WTC11 (cell line): ENCODE results near the gene IL6R. TPM values are rescaled to one million over a fixed set of nuclear protein-coding genes. Genes with fewer than 3 reads are reported as not detected.

Source experiments
- ATAC-seq: fragments of 200-7000 bp; cut with Tn5 transposase; 2 replicates; pipeline ENCODE4 v1.10.0; 2021; ENCODE audit warnings: mild to moderate bottlenecking, moderate library complexity
- CTCF ChIA-PET: fragments of 300-600 bp; sonication (Branson Sonifier 250); formaldehyde crosslinking; loops from one replicate; lab custom pipeline; 2021; ENCODE audit warnings: antibody characterized with exemption; lab: Charles Lee
- POLR2A ChIA-PET: fragments of 350-600 bp; sonication (Branson Sonifier 250); formaldehyde crosslinking; loops from one replicate; lab custom pipeline; 2021; ENCODE audit warnings: antibody characterized with exemption; lab: Charles Lee
- DNase-seq: peaks from one replicate; pipeline ENCODE4 v3.0.0; 2021; ENCODE audit warnings: low spot score
- H3K27ac Mint-ChIP-seq: 2 replicates; pipeline ENCODE4 v1.8.0; 2021; ENCODE audit warnings: mixed read lengths
- H3K27me3 Mint-ChIP-seq: 2 replicates; pipeline ENCODE4 v1.8.0; 2021; ENCODE audit warnings: low read depth, mild to moderate bottlenecking, moderate library complexity, mixed read lengths
- H3K36me3 Mint-ChIP-seq: 2 replicates; pipeline ENCODE4 v1.8.0; 2021; ENCODE audit warnings: mixed read lengths
- H3K4me1 Mint-ChIP-seq: 2 replicates; pipeline ENCODE4 v1.8.0; 2022; ENCODE audit warnings: mixed read lengths
- H3K4me3 Mint-ChIP-seq: 2 replicates; pipeline ENCODE4 v1.8.0; 2021; ENCODE audit warnings: mild to moderate bottlenecking, moderate library complexity, mixed read lengths
- H3K9me3 Mint-ChIP-seq: 2 replicates; pipeline ENCODE4 v1.8.0; 2021; ENCODE audit warnings: mixed read lengths
- AR ChIP-seq: fragments of 250-450 bp; sonication (Bioruptor Pico); IDR thresholded peaks from 2 replicates; pipeline ENCODE4 v1.9.0; 2021; ENCODE audit warnings: mild to moderate bottlenecking
- CREB1 ChIP-seq: sonication (generic); formaldehyde crosslinking; IDR thresholded peaks from 2 replicates; pipeline ENCODE4 v1.8.0; 2023; ENCODE audit warnings: mild to moderate bottlenecking, missing genetic modification reagents
- GRHL2 ChIP-seq: fragments of 250-450 bp; sonication (Bioruptor Pico); IDR thresholded peaks from 2 replicates; pipeline ENCODE4 v1.8.0; 2022; ENCODE audit warnings: mild to moderate bottlenecking, moderate library complexity; ENCODE audit not compliant: insufficient replicate concordance, severe bottlenecking
- NR1H2 ChIP-seq: sonication (generic); formaldehyde crosslinking; IDR thresholded peaks from 2 replicates; pipeline ENCODE4 v1.9.0; 2021; ENCODE audit warnings: mild to moderate bottlenecking, moderate library complexity, missing genetic modification reagents
- NR2C2 ChIP-seq: sonication (generic); formaldehyde crosslinking; IDR thresholded peaks from 2 replicates; pipeline ENCODE4 v1.8.0; 2022; ENCODE audit warnings: mild to moderate bottlenecking, missing genetic modification reagents
- OVOL2 ChIP-seq: fragments of 250-450 bp; sonication (Bioruptor Pico); IDR thresholded peaks from 2 replicates; pipeline ENCODE4 v1.9.0; 2021; ENCODE audit warnings: mild to moderate bottlenecking, borderline replicate concordance
- PRRX2 ChIP-seq: fragments of 250-450 bp; sonication (Bioruptor Pico); IDR thresholded peaks from 2 replicates; pipeline ENCODE4 v1.8.0; 2021; ENCODE audit warnings: mild to moderate bottlenecking
- RELA ChIP-seq: sonication (generic); formaldehyde crosslinking; IDR thresholded peaks from 2 replicates; pipeline ENCODE4 v1.8.1; 2022; ENCODE audit warnings: missing genetic modification reagents, mild to moderate bottlenecking, borderline replicate concordance
- SMAD4 ChIP-seq: sonication (generic); formaldehyde crosslinking; IDR thresholded peaks from 2 replicates; pipeline ENCODE4 v1.8.0; 2022; ENCODE audit warnings: mild to moderate bottlenecking, missing genetic modification reagents
- SOX15 ChIP-seq: fragments of 250-450 bp; sonication (Bioruptor Pico); IDR thresholded peaks from 2 replicates; pipeline ENCODE4 v1.9.0; 2021; ENCODE audit warnings: mild to moderate bottlenecking
- SP1 ChIP-seq: sonication (generic); formaldehyde crosslinking; conservative IDR thresholded peaks from 2 replicates; pipeline ENCODE4 v1.8.1; 2022; ENCODE audit warnings: missing genetic modification reagents
- TP53 ChIP-seq: sonication (generic); formaldehyde crosslinking; IDR thresholded peaks from 2 replicates; pipeline ENCODE4 v1.8.1; 2023; ENCODE audit warnings: mild to moderate bottlenecking, missing genetic modification reagents
- USF2 ChIP-seq: sonication (generic); formaldehyde crosslinking; IDR thresholded peaks from 2 replicates; pipeline ENCODE4 v1.8.1; 2023; ENCODE audit warnings: mild to moderate bottlenecking, missing genetic modification reagents, moderate library complexity
- ZBTB21 ChIP-seq: sonication (generic); formaldehyde crosslinking; IDR thresholded peaks from 2 replicates; pipeline ENCODE4 v1.8.1; 2023; ENCODE audit warnings: mild to moderate bottlenecking, missing genetic modification reagents, borderline replicate concordance
- ZNF138 ChIP-seq: sonication (generic); formaldehyde crosslinking; conservative IDR thresholded peaks from 2 replicates; pipeline ENCODE4 v1.8.1; 2022; ENCODE audit warnings: mild to moderate bottlenecking, moderate library complexity, missing genetic modification reagents
- ZNF416 ChIP-seq: fragments of 250-450 bp; sonication (Bioruptor Pico); IDR thresholded peaks from 2 replicates; pipeline ENCODE4 v1.9.0; 2021; ENCODE audit warnings: mild to moderate bottlenecking, inconsistent platforms
- total RNA-seq: library from RNA; stranded (reverse); gene quantifications from 3 replicates; pipeline ENCODE4 v1.2.3, GENCODE V29; 2021
- TF ChIP-seq, protein P1 (sequence below): sonication (generic); formaldehyde crosslinking; IDR thresholded peaks from 2 replicates; pipeline ENCODE4 v1.8.0; 2023; ENCODE audit warnings: mild to moderate bottlenecking, missing genetic modification reagents

IL6R gene
- total RNA-seq, 1 experiment from 2014 or later = 7.0 TPM

DNA sequence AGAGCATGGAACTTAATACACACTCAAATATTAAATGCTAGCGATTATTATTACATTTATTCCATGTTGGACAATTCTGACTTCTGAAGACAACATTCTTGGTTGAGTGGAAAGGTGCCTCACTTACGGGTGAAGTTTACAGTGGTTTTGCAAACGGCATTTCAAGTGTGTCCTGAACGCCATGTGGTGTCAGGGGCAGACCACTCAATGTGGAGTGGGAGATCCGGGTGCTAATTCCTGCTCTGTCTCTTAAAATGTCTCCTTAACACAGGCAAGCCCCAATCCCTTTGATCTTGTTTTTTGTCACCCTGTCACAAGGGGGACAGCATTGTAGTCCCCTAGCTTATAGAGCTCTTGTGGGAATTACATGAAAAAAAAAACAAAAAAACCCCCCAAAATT, 91.2 kb downstream of the IL6R start:
- POLR2A ChIA-PET = no interaction called here
- peaks cover 27% of the 10 kb centered on the region for H3K4me1 Mint-ChIP-seq
- CTCF ChIA-PET = interaction anchor here (0.7 to 1.1 kb wide), 2 partner anchors 15 to 50 kb away, joined by 4 read pairs; no protein-coding TSS in a partner anchor
- H3K36me3 Mint-ChIP-seq = no peaks in the 10 kb centered on the region; the same call in 1 of the 2 replicates
- no peaks in the 10 kb centered on the region for H3K9me3 Mint-ChIP-seq
- TF ChIP-seq TP53 = no peak
- no peak for TF ChIP-seq SMAD4 (CRISPR knock-in tag)
- no peak for TF ChIP-seq ZBTB21 (CRISPR knock-in tag)
- no peak for TF ChIP-seq OVOL2 (CRISPR knock-in tag)
- no peak for TF ChIP-seq SOX15 (CRISPR knock-in tag)
- no peak for TF ChIP-seq PRRX2
- no peak for TF ChIP-seq USF2 (CRISPR knock-in tag)
- TF ChIP-seq, protein P1, sequence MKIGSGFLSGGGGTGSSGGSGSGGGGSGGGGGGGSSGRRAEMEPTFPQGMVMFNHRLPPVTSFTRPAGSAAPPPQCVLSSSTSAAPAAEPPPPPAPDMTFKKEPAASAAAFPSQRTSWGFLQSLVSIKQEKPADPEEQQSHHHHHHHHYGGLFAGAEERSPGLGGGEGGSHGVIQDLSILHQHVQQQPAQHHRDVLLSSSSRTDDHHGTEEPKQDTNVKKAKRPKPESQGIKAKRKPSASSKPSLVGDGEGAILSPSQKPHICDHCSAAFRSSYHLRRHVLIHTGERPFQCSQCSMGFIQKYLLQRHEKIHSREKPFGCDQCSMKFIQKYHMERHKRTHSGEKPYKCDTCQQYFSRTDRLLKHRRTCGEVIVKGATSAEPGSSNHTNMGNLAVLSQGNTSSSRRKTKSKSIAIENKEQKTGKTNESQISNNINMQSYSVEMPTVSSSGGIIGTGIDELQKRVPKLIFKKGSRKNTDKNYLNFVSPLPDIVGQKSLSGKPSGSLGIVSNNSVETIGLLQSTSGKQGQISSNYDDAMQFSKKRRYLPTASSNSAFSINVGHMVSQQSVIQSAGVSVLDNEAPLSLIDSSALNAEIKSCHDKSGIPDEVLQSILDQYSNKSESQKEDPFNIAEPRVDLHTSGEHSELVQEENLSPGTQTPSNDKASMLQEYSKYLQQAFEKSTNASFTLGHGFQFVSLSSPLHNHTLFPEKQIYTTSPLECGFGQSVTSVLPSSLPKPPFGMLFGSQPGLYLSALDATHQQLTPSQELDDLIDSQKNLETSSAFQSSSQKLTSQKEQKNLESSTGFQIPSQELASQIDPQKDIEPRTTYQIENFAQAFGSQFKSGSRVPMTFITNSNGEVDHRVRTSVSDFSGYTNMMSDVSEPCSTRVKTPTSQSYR = no peak
- TF ChIP-seq RELA (CRISPR knock-in tag) = no peak
- TF ChIP-seq NR2C2 = no peak
- TF ChIP-seq AR (CRISPR knock-in tag) = no peak
- no peak for TF ChIP-seq SP1 (CRISPR knock-in tag)
- TF ChIP-seq ZNF416 (CRISPR knock-in tag) = no peak
- no peak for TF ChIP-seq GRHL2 (CRISPR knock-in tag)
- TF ChIP-seq ZNF138 = no peak
- peaks cover 32% of the 10 kb centered on the region for H3K27me3 Mint-ChIP-seq
- H3K27ac Mint-ChIP-seq = no peak overlapping the region
- H3K4me3 Mint-ChIP-seq = no peak overlapping the region
- ATAC-seq (no peak), DNase-seq (no peak)

DNA sequence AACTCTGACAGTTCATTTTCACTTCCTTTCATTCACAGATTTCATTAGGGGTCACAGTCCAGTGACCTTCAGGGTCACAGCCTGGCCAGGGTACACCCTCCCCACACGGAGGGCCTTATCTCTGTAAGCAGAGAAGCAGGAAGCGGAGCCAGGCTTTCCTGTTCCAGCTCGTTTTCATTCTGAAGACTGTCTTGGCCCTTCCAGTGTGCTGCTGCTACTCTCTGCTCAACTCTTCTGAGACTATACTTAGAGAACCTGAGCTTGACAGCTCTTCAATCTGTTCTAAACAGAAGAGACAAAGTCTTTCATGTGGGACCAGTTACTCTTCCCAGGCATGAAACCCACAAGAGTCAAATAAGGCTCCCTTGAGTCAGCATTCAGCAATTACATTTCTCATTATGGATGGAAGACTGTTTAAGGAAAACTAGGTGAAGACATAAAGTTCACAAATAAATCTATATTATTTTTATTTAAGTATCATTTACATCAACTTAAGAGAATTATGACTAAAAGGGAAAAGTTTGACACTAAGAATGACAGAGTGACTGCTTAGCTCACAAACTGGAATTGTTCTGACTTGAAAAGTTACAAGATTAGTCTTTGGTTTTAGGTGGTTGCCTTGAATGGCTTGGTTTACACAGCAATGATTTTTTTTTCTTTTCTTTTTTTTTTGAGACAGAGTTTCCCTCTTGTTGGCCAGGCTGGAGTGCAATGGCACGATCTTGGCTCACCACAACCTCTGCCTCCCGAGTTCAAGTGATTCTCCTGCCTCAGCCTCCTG, 92.1 kb downstream of the IL6R start:
- ATAC-seq = no peak
- no peak overlapping the region for H3K4me3 Mint-ChIP-seq
- H3K36me3 Mint-ChIP-seq = no peaks in the 10 kb centered on the region; the same call in 1 of the 2 replicates
- H3K27ac Mint-ChIP-seq = peak overlapping the region; percentile 38; the same call in 1 of the 2 replicates
- H3K9me3 Mint-ChIP-seq = no peaks in the 10 kb centered on the region
- ChIA-PET POLR2A (no interaction called here), CTCF (interaction anchor here (0.6 to 1.1 kb wide), 3 partner anchors 16 to 49 kb away, joined by 3 to 4 read pairs (median 4); no protein-coding TSS in a partner anchor)
- no peak for DNase-seq
- peaks cover 27% of the 10 kb centered on the region for H3K4me1 Mint-ChIP-seq
- peaks cover 36% of the 10 kb centered on the region for H3K27me3 Mint-ChIP-seq
- TF ChIP-seq CREB1 (CRISPR knock-in tag) (no peak), NR1H2 (CRISPR knock-in tag) (no peak)
- TF ChIP-seq, all 79 proteins: peak for 0
